ENCODE measurements around the gene ZNF664. TPM values are rescaled to one million over a fixed set of nuclear protein-coding genes. Genes with fewer than 3 reads are reported as not detected.

The ZNF664 gene
- total RNA-seq, 1 experiment from 2014 or later = 124 TPM

GRCh38 chr12:123938679-123939480 is 34.1 kb upstream of the ZNF664 start:
- ChIA-PET CTCF (no interaction called here), RAD21 (ENCODE audit: low non-redundant PET in 1 of 2, low total read pairs in 2 of 2, uncharacterized antibody in 2 of 2, unreplicated experiment in 2 of 2) (no interaction called here), POLR2A (no interaction called here)
- intact Hi-C loops (cut with micrococcal nuclease) = no loop called here
- DNase-seq (ENCODE audit: low read depth, low spot score) = no peak
- no peak overlapping the region for H3K9ac ChIP-seq (ENCODE audit: low read length)
- no peaks in the 10 kb centered on the region; a peak in 1 of 4 replicates for H3K9me3 ChIP-seq (ENCODE audit: control insufficient read depth in 1 of 2, insufficient read depth in 1 of 2, low read depth in 1 of 2, low read length in 2 of 2)
- no TSS peak for BruUV-seq (replicated peaks)
- H3K4me3 ChIP-seq (replicated peaks in 1 of 2; ENCODE audit: low read depth in 1 of 2, low read length in 2 of 2) = no peak overlapping the region
- no peaks in the 10 kb centered on the region for H3K79me2 ChIP-seq (ENCODE audit: insufficient read depth, low read length)
- TF ChIP-seq, protein P1, sequence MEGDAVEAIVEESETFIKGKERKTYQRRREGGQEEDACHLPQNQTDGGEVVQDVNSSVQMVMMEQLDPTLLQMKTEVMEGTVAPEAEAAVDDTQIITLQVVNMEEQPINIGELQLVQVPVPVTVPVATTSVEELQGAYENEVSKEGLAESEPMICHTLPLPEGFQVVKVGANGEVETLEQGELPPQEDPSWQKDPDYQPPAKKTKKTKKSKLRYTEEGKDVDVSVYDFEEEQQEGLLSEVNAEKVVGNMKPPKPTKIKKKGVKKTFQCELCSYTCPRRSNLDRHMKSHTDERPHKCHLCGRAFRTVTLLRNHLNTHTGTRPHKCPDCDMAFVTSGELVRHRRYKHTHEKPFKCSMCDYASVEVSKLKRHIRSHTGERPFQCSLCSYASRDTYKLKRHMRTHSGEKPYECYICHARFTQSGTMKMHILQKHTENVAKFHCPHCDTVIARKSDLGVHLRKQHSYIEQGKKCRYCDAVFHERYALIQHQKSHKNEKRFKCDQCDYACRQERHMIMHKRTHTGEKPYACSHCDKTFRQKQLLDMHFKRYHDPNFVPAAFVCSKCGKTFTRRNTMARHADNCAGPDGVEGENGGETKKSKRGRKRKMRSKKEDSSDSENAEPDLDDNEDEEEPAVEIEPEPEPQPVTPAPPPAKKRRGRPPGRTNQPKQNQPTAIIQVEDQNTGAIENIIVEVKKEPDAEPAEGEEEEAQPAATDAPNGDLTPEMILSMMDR (IDR thresholded peaks at IDR 0.05 in 2 of 3, conservative IDR thresholded peaks at IDR 0.05 in 1 of 3; ENCODE audit: borderline replicate concordance in 1 of 3, insufficient read depth in 1 of 3, low read depth in 2 of 3, low read length in 2 of 3) = peak; percentile 3 to 70 (median 60); a peak in 4 of 6 replicates
- TF ChIP-seq ZFX (IDR thresholded peaks at IDR 0.05) = no peak
- H4K20me1 ChIP-seq (ENCODE audit: insufficient read depth) = no peaks in the 10 kb centered on the region
- H3K4me1 ChIP-seq (ENCODE audit: control insufficient read depth in 1 of 2, insufficient read depth in 2 of 2, low read length in 2 of 2) = peaks cover 0 to 5% of the 10 kb centered on the region in 2 experiments; a peak in 1 of 4 replicates
- no peaks in the 10 kb centered on the region for H3K27me3 ChIP-seq (ENCODE audit: insufficient read depth, low read length)
- no peaks in the 10 kb centered on the region for H3K9me2 ChIP-seq (ENCODE audit: insufficient read depth)
- no peaks in the 10 kb centered on the region for H3K36me3 ChIP-seq (ENCODE audit: control insufficient read depth in 1 of 2, insufficient read depth in 2 of 2, low read length in 2 of 2)
- H2AFZ ChIP-seq (ENCODE audit: low read depth, low read length, poor library complexity, severe bottlenecking) = no peak overlapping the region
- ATAC-seq = peak; percentile 86
- no peak overlapping the region for H3K27ac ChIP-seq (ENCODE audit: low read depth, low read length)
- H3K4me2 ChIP-seq (ENCODE audit: low read length) = no peak overlapping the region

DNA sequence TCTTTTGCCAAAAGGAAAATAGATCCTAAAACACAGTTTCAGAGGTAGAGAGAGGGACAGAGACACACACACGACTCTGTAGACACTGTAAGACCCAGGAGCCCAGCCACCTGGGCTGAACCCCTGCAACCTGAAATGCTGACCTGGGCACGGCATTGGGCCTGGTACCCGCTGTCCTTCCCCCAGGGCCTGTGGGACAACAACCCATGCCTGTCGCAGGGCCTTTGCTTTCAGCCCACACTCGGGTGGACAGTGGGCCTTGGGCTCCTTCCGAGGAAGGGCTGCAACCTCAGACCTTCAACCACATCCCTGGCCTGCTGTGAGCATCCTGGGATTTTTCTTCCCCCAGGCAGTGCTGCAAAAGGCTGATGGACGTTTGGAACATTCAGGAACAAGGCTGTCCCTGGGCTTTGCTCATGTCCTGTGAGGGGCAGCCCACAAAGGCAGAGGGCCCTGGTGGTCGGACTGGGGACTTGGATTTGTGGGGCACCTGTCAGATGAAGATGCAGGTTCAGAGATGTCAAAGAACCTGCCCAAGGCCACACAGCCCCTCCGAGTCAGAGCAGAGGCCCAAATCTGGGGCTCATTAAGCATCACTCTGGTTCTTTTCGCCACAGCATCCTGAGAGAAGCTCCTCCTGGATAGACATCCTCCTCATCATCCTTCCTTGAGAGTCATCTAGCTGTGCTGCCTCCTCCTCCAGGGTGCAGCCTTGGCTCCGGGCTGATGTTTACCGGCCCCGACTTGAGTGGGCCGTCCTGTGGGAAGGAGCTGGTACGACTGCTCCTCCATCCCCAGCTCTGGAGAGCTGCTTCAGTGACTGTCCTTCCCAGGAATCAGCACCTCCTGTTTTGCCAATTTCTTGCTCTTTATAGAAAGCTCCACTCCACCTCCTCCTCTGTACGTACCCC is 33.0 kb upstream of the ZNF664 start:
- Histone ChIP-seq H3K4me3 (replicated peaks in 1 of 2; ENCODE audit: low read depth in 1 of 2, low read length in 2 of 2) (no peak overlapping the region), H3K4me2 (ENCODE audit: low read length) (no peak overlapping the region), H3K9me3 (ENCODE audit: control insufficient read depth in 1 of 2, insufficient read depth in 1 of 2, low read depth in 1 of 2, low read length in 2 of 2) (no peaks in the 10 kb centered on the region; a peak in 1 of 4 replicates), H3K36me3 (ENCODE audit: control insufficient read depth in 1 of 2, insufficient read depth in 2 of 2, low read length in 2 of 2) (no peaks in the 10 kb centered on the region), H2AFZ (ENCODE audit: low read depth, low read length, poor library complexity, severe bottlenecking) (no peak overlapping the region), H3K79me2 (ENCODE audit: insufficient read depth, low read length) (no peaks in the 10 kb centered on the region), H3K9me2 (ENCODE audit: insufficient read depth) (no peaks in the 10 kb centered on the region), H3K27ac (ENCODE audit: low read depth, low read length) (no peak overlapping the region), H3K9ac (ENCODE audit: low read length) (no peak overlapping the region), H4K20me1 (ENCODE audit: insufficient read depth) (no peaks in the 10 kb centered on the region), H3K27me3 (ENCODE audit: insufficient read depth, low read length) (no peaks in the 10 kb centered on the region), H3K4me1 (ENCODE audit: control insufficient read depth in 1 of 2, insufficient read depth in 2 of 2, low read length in 2 of 2) (peaks cover 0 to 5% of the 10 kb centered on the region in 2 experiments; a peak in 1 of 4 replicates)
- no TSS peak for BruUV-seq (replicated peaks)
- ChIA-PET RAD21 (ENCODE audit: low non-redundant PET in 1 of 2, low total read pairs in 2 of 2, uncharacterized antibody in 2 of 2, unreplicated experiment in 2 of 2) (no interaction called here), POLR2A (no interaction called here), CTCF (no interaction called here)
- DNase-seq (ENCODE audit: low read depth, low spot score) = no peak
- TF ChIP-seq MAX (IDR thresholded peaks at IDR 0.05) (no peak), TCF7L2 (IDR thresholded peaks at IDR 0.05; ENCODE audit: borderline replicate concordance, extremely low read depth, insufficient read depth, insufficient read length) (no peak), POLR2AphosphoS5 (IDR thresholded peaks at IDR 0.05; ENCODE audit: low read depth, low read length) (no peak), EZH2phosphoT487 (IDR thresholded peaks at IDR 0.05; ENCODE audit: borderline replicate concordance) (no peak), POLR2A (IDR thresholded peaks at IDR 0.05; ENCODE audit: borderline replicate concordance, extremely low read depth, insufficient read depth, insufficient read length) (no peak), CBX3 (IDR thresholded peaks at IDR 0.05; ENCODE audit: low read depth) (no peak)
- TF ChIP-seq, protein P1 (IDR thresholded peaks at IDR 0.05 in 2 of 3, conservative IDR thresholded peaks at IDR 0.05 in 1 of 3; ENCODE audit: borderline replicate concordance in 1 of 3, insufficient read depth in 1 of 3, low read depth in 2 of 3, low read length in 2 of 3) = no peak
- intact Hi-C loops (cut with micrococcal nuclease) = no loop called here
- ATAC-seq = no peak

All from HCT116 (cell line).